Measurements from ENCODE around the gene EXOC6.

GRCh38 chr10:93064874-93065660, 216.7 kb downstream of the EXOC6 start:
- no peak for TF ChIP-seq CTCF (optimal IDR thresholded peaks at IDR 0.05 in 1 of 3, IDR thresholded peaks at IDR 0.05 in 1 of 3, conservative IDR thresholded peaks at IDR 0.05 in 1 of 3; ENCODE audit: extremely low read depth in 1 of 3, insufficient read depth in 2 of 3, low read length in 3 of 3)
- TF ChIP-seq EZH2 (IDR thresholded peaks at IDR 0.05; ENCODE audit: low read length), result no peak
